ENCODE measurements around the gene USP4.
"Not testable (repeated sequence)": the region's sequence is repeated elsewhere in the genome, so short reads cannot be mapped to it uniquely, and the experiment has no call there.

USP4 gene

DNA sequence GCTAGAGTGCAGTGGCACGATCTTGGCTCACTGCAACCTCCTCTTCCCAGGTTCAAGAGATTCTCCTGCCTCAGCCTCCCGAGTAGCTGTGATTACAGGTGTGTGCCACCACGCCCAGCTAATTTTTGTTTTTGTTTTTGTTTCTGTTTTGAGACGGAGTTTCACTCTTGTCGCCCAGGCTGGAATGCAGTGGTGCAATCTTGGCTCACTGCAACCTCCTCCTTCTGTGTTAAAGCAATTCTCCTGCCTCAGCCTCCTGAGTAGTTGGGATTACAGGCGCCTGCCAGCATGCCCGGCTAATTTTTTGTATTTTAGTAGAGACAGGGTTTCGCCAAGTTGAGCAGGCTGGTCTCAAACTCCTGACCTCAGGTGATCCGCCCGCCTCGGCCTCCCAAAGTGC is 99.8 kb downstream of the USP4 start:
- not testable (repeated sequence) for DNase-seq

DNA sequence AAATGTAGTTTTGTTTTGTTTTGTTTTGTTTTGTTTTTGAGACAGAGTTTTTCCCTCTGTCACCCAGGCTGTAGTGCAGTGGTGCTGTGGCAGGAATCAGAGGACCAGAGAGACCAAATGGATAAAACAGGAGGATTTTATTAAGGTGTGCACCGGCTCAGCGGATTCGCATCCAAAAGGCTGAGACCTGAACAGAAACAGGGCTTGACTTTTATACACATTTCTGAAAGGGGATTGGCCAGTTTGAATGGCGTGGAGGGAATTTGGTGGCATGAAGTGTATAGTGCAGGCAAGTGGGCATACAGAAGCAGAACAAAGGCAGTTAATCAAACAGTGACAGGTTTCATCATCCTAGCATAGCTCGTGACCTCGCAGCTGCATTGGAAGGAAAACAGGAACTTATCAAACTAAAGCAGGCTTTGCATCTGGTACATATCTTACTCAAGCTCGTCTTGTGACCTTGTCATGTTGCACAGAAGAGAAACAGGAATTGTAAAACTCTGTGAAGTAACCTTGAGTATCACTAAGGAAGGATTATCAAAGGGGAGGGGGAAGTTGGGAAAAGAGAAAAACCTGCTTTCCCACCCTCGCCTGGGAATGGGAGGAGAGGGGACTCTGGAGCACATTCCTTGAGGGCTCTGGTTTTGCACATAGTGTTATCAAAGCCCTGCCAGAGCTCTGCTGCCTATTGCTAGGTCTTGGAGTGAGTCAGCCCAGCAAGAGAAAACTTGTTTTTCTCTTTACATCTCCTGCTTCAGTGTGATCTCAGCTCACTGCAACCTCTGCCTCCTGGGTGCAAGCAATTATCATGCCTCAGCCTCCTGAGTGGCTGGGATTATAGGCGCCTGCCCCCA is 101.4 kb downstream of the USP4 start:
- no peak for DNase-seq

DNA sequence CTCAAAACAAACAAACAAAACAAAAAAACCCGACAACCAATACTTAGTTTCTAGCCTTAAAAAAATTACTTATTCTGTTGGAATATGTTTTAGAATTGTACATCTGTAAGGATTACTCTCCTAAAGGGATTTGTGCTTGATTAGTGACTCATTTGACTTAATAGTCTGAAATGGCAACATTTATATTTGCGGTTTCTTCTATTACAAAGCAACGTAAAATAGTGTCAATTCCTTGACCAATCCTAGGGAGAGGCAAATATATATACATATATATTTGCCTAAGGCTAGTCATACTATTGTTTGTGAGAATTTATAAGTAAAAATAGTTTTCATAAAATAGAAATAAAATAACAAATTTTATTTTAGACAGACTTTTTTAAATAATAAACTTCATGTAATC is 102.5 kb downstream of the USP4 start:
- DNase-seq = no peak

DNA sequence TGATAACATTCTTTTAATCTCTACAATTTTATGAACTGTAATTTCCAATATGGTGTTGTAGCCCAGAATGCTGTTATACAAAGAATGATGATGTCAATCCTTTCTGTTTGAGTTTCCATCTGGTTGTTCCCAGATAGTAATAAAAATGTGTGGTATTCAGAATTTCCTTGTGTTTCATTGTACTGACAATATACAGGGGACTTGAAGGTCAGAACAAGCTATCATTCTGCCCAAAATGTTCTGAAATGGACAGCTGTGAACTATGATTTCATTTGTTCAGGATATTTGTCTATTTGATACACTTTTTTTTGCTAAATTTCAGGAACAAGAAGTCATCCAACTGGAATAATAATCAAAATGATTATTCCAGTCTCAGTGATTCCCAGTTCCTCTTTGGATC is 103.6 kb downstream of the USP4 start:
- no peak for DNase-seq

DNA sequence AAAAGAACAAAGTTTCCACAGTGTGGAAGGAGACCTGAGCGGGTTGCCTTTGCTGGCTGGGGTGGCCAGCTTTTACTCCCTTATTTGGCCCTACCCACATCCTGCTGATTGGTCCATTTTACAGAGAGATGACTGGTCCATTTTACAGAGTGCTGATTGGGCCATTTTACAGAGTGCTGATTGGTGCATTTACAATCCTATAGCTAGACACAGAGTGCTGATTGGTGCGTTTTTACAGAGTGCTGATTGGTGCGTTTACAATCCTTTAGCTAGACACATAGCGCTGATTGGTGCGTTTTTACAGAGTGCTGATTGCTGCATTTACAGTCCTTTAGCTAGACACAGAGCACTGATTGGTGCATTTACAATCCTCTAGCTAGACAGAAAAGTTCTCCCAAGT is 111.0 kb downstream of the USP4 start:
- not testable (repeated sequence) for DNase-seq
